GM12878 (cell line): ENCODE results near the gene VNN1. TPM values are rescaled to one million over a fixed set of nuclear protein-coding genes. Genes with fewer than 3 reads are reported as not detected.

Experiments
- ATAC-seq: fragments of 200-7000 bp; cut with Tn5 transposase; 3 replicates; pipeline ENCODE4 v1.9.1; 2020; ENCODE audit warnings: mild to moderate bottlenecking, moderate library complexity
- BruUV-seq: library from RNA; stranded (reverse); fragments of 400-500 nt; replicated peaks from 2 replicates; lab custom pipeline; 2021; lab: Mats Ljungman, UMichigan
- CTCF ChIA-PET: fragments of 300-600 bp; sonication (Branson Sonifier 250); formaldehyde crosslinking; extraction: SDS; loops from one replicate; lab custom pipeline; 2021; ENCODE audit warnings: inconsistent platforms; lab: Yijun Ruan, JAX
- POLR2A ChIA-PET: fragments of 350-600 bp; formaldehyde crosslinking; extraction: SDS; loops from one replicate; lab custom pipeline; 2021; ENCODE audit warnings: inconsistent platforms; lab: Charles Lee
- RAD21 ChIA-PET: fragments of 300-600 bp; sonication (Branson Sonifier 250); formaldehyde crosslinking; loops from one replicate; lab custom pipeline; 2023; ENCODE audit warnings: antibody characterized with exemption; ENCODE audit not compliant: unreplicated experiment; lab: Charles Lee
- SMC1A ChIA-PET: fragments of 300-600 bp; sonication (Branson Sonifier 250); formaldehyde crosslinking; loops from one replicate; lab custom pipeline; 2023; ENCODE audit not compliant: unreplicated experiment, uncharacterized antibody; lab: Charles Lee
- DNase-seq: peaks from one replicate; pipeline ENCODE4 v3.0.0-alpha.2; 2011; ENCODE audit warnings: low read depth, low spot score
- FAIRE-seq: peaks from 3 replicates; lab custom pipeline; 2011; peaks lifted over from hg19 to GRCh38; lab: Jason Lieb, UNC
- H2AFZ ChIP-seq: 2 replicates; pipeline ENCODE4 v1.6.0; 2011; ENCODE audit warnings: low read depth, low read length, control low read depth; ENCODE audit not compliant: control insufficient read depth
- H3K27ac ChIP-seq: 2 replicates; pipeline ENCODE4 v1.5.1; 2011; ENCODE audit warnings: control low read depth; ENCODE audit not compliant: control insufficient read depth, insufficient read depth
- H3K27me3 ChIP-seq, 2 experiments: replicated peaks in 1 of 2; 2 replicates each; pipeline versions ENCODE4 v1.6.0 to v1.6.1; 2011; ENCODE audit warnings: low read length in 1 of 2; ENCODE audit not compliant: control insufficient read depth in 2 of 2, insufficient read depth in 2 of 2
- H3K36me3 ChIP-seq, 2 experiments: 2 replicates each; pipeline ENCODE4 v1.5.1; 2011; ENCODE audit warnings: low read length in 1 of 2; ENCODE audit not compliant: control insufficient read depth in 2 of 2, insufficient read depth in 2 of 2
- H3K4me1 ChIP-seq: 2 replicates; pipeline ENCODE4 v1.6.1; 2011; ENCODE audit warnings: mild to moderate bottlenecking, low read length, moderate library complexity, mixed read lengths; ENCODE audit not compliant: control insufficient read depth, insufficient read depth
- H3K4me2 ChIP-seq: 2 replicates; pipeline ENCODE4 v1.6.0; 2011; ENCODE audit warnings: control low read depth; ENCODE audit not compliant: control insufficient read depth, insufficient read depth
- H3K4me3 ChIP-seq: fragments of 200-600 bp; sonication (generic); 2 replicates; pipeline ENCODE4 v1.5.1; 2016
- H3K79me2 ChIP-seq: 2 replicates; pipeline ENCODE4 v1.6.0; 2011; ENCODE audit warnings: low read length; ENCODE audit not compliant: control insufficient read depth, insufficient read depth
- H3K9ac ChIP-seq: 2 replicates; pipeline ENCODE4 v1.8.0; 2011; ENCODE audit warnings: low read length, control low read depth, mixed read lengths; ENCODE audit not compliant: control insufficient read depth, insufficient read depth
- H3K9me3 ChIP-seq: replicated peaks from 3 replicates; pipeline ENCODE4 v1.5.1; 2011; ENCODE audit warnings: mild to moderate bottlenecking, low read length; ENCODE audit not compliant: control insufficient read depth, insufficient read depth
- H4K20me1 ChIP-seq: 2 replicates; pipeline ENCODE4 v1.6.0; 2011; ENCODE audit not compliant: control insufficient read depth, insufficient read depth
- ASH2L ChIP-seq: fragments of 300-600, 200-600 bp; sonication (generic); IDR thresholded peaks from 2 replicates; pipeline ENCODE4 v1.6.1; 2017; ENCODE audit warnings: low read depth, mild to moderate bottlenecking, borderline replicate concordance
- BCL11A ChIP-seq: IDR thresholded peaks from 2 replicates; pipeline ENCODE4 v1.6.1; 2011; ENCODE audit warnings: low read depth, low read length
- CEBPB ChIP-seq, 2 experiments: fragments of 150-350 bp in 1 of 2; IDR thresholded peaks; 2 replicates each; pipeline ENCODE4 v1.6.1; 2012 to 2014; ENCODE audit warnings: low read depth in 2 of 2, low read length in 2 of 2, borderline replicate concordance in 1 of 2, inconsistent platforms in 1 of 2
- CREB1 ChIP-seq: IDR thresholded peaks from 2 replicates; pipeline ENCODE4 v1.6.1; 2012; ENCODE audit warnings: low read depth, mild to moderate bottlenecking, inconsistent platforms
- EED ChIP-seq: sonication (generic); IDR thresholded peaks from 2 replicates; pipeline ENCODE4 v1.6.1; 2016; ENCODE audit warnings: antibody characterized with exemption, low read depth
- HDGF ChIP-seq: fragments of 450-650 bp; IDR thresholded peaks from 2 replicates; pipeline ENCODE4 v1.6.1; 2016; ENCODE audit warnings: antibody characterized with exemption
- NFXL1 ChIP-seq: fragments of 450-650 bp; IDR thresholded peaks from 2 replicates; pipeline ENCODE4 v1.6.1; 2017; ENCODE audit warnings: antibody characterized with exemption, mild to moderate bottlenecking, borderline replicate concordance
- NRF1 ChIP-seq: conservative IDR thresholded peaks from 2 replicates; pipeline ENCODE4 v1.6.1; 2011; ENCODE audit warnings: mild to moderate bottlenecking, low read depth, low read length, improper control_type of control experiment
- PAX8 ChIP-seq: fragments of 450-650 bp; IDR thresholded peaks from 2 replicates; pipeline ENCODE4 v1.6.1; 2017; ENCODE audit warnings: mild to moderate bottlenecking, moderate library complexity
- POLR2A ChIP-seq: IDR thresholded peaks from 2 replicates; pipeline ENCODE4 v1.6.1; 2011; ENCODE audit warnings: low read depth, mild to moderate bottlenecking, low read length
- WRNIP1 ChIP-seq: IDR thresholded peaks from 2 replicates; pipeline ENCODE4 v1.6.1; 2011; ENCODE audit warnings: low read depth, low read length, improper control_type of control experiment, borderline replicate concordance
- WGBS: methylation state at CpG from one replicate; pipeline ENCODE4 v1.1.6; 2016; ENCODE audit warnings: low lambda C conversion rate; ENCODE audit not compliant: insufficient replicate concordance, insufficient coverage; ENCODE audit errors: missing lambda C conversion rate; 5-methylcytosine and 5-hydroxymethylcytosine counted together
- in situ Hi-C: fragments of 300-500 bp; cut with MboI; formaldehyde crosslinking; loops from 9 replicates; pipeline ENCODE4 v1.14.3; 2018; ENCODE audit warnings: mixed read lengths
- intact Hi-C: fragments of 100-400 bp; cut with micrococcal nuclease; formaldehyde crosslinking; loops from one replicate; pipeline ENCODE4 v1.14.2; 2022; ENCODE audit not compliant: unreplicated experiment
- polyA plus RNA-seq, 11 experiments: library from polyadenylated mRNA; depleted of rRNA in 4 of 11; unstranded in 6 of 11; stranded (reverse) in 5 of 11; fragments of >200 nt; fragmentation: Nextera tagmentation in 4 of 11; fragmentation: Illumina TruSeq in 1 of 11; extraction: Ambion mirVana in 4 of 11; extraction: Trizol in 1 of 11; gene quantifications; 1 replicate in 1 of 11; 2 replicates in 10 of 11; pipeline versions ENCODE4 v1.2.1 to v1.2.3, GENCODE V29; 2011 to 2016; ENCODE audit warnings: inconsistent platforms in 2 of 11, missing spikeins in 2 of 11, low read depth in 1 of 11
- total RNA-seq, 4 experiments: library from RNA; depleted of rRNA in 3 of 4; stranded (reverse); fragments of >200 nt in 3 of 4; fragmentation: Illumina TruSeq in 1 of 4; extraction: Trizol in 1 of 4; gene quantifications; 2 replicates each; pipeline versions ENCODE4 v1.2.1 to v1.2.3, GENCODE V29; 2013 to 2021
- TF ChIP-seq, protein P1 (sequence below): fragments of 450-650 bp; IDR thresholded peaks from 2 replicates; pipeline ENCODE4 v1.6.1; 2017; ENCODE audit warnings: low read depth, mild to moderate bottlenecking, moderate library complexity
- TF ChIP-seq, protein P2 (sequence below): fragments of 450-650 bp; IDR thresholded peaks from 2 replicates; pipeline ENCODE4 v1.6.1; 2017; ENCODE audit warnings: mild to moderate bottlenecking, low read depth, inconsistent platforms; ENCODE audit not compliant: poor library complexity, severe bottlenecking
- TF ChIP-seq, protein P3 (sequence below), 3 experiments: IDR thresholded peaks in 2 of 3; conservative IDR thresholded peaks in 1 of 3; 2 replicates each; pipeline ENCODE4 v1.5.1; 2011; ENCODE audit warnings: low read depth in 3 of 3, low read length in 3 of 3, mild to moderate bottlenecking in 3 of 3, control low read depth in 2 of 3, moderate library complexity in 2 of 3, inconsistent platforms in 1 of 3, mixed read lengths in 1 of 3; ENCODE audit not compliant: control insufficient read depth in 2 of 3, insufficient read depth in 1 of 3; ENCODE audit errors: extremely low read depth in 1 of 3
- TF ChIP-seq, protein P4 (sequence below): fragments of 150-350 bp; IDR thresholded peaks from 2 replicates; pipeline ENCODE4 v1.6.1; 2016; ENCODE audit warnings: low read depth, low read length

Gene VNN1
- total and polyA plus RNA-seq, 10 of the 15 experiments (the other 5 are each of a cell fraction or from before 2014, with no cell fraction given): not detected

DNA sequence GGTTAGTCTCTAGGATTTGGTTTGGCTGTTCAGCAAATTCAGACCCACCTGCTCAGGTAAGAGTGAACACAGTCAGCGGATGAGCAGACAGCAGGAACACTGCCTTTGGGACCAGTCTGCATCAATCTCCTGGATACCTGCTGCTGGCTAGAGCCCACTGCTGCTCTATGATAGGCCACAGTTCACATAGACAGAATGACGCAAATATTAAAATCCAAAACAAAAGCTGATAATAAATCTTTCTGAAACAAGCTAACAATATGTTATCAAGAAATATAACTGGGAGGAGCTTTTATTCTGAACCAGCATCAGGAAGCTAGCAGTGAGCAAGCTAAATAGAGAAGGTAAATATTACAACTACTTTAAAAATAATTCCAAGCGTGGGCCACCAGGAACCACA lies 54.8 kb downstream of the VNN1 start, which contains the start of gene TAAR1 (continued):
- TF ChIP-seq, protein P1, sequence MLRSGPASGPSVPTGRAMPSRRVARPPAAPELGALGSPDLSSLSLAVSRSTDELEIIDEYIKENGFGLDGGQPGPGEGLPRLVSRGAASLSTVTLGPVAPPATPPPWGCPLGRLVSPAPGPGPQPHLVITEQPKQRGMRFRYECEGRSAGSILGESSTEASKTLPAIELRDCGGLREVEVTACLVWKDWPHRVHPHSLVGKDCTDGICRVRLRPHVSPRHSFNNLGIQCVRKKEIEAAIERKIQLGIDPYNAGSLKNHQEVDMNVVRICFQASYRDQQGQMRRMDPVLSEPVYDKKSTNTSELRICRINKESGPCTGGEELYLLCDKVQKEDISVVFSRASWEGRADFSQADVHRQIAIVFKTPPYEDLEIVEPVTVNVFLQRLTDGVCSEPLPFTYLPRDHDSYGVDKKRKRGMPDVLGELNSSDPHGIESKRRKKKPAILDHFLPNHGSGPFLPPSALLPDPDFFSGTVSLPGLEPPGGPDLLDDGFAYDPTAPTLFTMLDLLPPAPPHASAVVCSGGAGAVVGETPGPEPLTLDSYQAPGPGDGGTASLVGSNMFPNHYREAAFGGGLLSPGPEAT: no peak
- TF ChIP-seq ASH2L: no peak

DNA sequence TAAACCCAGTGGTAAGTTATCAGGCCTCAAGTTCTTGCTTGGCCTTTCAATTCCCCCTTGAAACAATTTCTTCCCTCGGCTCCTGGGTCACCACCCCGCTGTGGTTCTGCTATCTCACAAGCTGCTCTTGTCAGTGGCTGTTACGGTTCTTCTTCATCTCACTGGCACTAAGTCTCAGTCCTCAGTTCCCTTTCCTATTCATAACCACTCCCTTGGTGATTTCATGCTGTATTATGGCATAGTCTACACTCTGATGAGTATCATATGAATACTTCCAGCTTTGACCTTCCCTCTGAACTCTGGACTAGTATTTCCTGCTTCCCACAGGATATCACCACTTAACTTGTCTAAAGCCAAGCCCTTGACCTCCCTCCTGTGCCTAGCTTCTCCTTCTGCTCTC lies 62.8 kb downstream of the VNN1 start:
- in situ Hi-C loops (no loop called here), intact Hi-C loops (no loop called here)
- H3K4me1 ChIP-seq: 0 out of 2 replicates have a peak, but pooled peaks cover 2% of the 10 kb centered on the region
- ChIA-PET SMC1A (no interaction called here), CTCF (no interaction called here), RAD21 (no interaction called here), POLR2A (no interaction called here)
- FAIRE-seq (no peak), ATAC-seq (peak; percentile 54), DNase-seq (no peak)
- no peak overlapping the region for H3K4me3 ChIP-seq
- no peak overlapping the region for H3K9ac ChIP-seq
- H4K20me1 ChIP-seq: no peaks in the 10 kb centered on the region
- H3K4me2 ChIP-seq: no peak overlapping the region
- 15% methylated on average over 3 of the region's 3 CpGs for WGBS
- no peaks in the 10 kb centered on the region; the same call in 2 of the 3 replicates for H3K9me3 ChIP-seq
- H2AFZ ChIP-seq: no peak overlapping the region
- H3K79me2 ChIP-seq: no peaks in the 10 kb centered on the region
- BruUV-seq: no TSS peak
- H3K27me3 ChIP-seq: no peaks in the 10 kb centered on the region; a peak in 1 of 4 replicates
- H3K36me3 ChIP-seq: no peaks in the 10 kb centered on the region
- H3K27ac ChIP-seq: no peak overlapping the region
- TF ChIP-seq NFXL1 (no peak), EED (no peak), HDGF (no peak), BCL11A (no peak), NRF1 (no peak), WRNIP1 (no peak), CEBPB (IDR thresholded peaks at IDR 0.05; ENCODE audit: borderline replicate concordance in 1 of 2, low read depth in 2 of 2, low read length in 2 of 2) (no peak), CREB1 (no peak), POLR2A (no peak), PAX8 (no peak)
- TF ChIP-seq, protein P2, sequence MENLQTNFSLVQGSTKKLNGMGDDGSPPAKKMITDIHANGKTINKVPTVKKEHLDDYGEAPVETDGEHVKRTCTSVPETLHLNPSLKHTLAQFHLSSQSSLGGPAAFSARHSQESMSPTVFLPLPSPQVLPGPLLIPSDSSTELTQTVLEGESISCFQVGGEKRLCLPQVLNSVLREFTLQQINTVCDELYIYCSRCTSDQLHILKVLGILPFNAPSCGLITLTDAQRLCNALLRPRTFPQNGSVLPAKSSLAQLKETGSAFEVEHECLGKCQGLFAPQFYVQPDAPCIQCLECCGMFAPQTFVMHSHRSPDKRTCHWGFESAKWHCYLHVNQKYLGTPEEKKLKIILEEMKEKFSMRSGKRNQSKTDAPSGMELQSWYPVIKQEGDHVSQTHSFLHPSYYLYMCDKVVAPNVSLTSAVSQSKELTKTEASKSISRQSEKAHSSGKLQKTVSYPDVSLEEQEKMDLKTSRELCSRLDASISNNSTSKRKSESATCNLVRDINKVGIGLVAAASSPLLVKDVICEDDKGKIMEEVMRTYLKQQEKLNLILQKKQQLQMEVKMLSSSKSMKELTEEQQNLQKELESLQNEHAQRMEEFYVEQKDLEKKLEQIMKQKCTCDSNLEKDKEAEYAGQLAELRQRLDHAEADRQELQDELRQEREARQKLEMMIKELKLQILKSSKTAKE: no peak
- TF ChIP-seq, protein P3, sequence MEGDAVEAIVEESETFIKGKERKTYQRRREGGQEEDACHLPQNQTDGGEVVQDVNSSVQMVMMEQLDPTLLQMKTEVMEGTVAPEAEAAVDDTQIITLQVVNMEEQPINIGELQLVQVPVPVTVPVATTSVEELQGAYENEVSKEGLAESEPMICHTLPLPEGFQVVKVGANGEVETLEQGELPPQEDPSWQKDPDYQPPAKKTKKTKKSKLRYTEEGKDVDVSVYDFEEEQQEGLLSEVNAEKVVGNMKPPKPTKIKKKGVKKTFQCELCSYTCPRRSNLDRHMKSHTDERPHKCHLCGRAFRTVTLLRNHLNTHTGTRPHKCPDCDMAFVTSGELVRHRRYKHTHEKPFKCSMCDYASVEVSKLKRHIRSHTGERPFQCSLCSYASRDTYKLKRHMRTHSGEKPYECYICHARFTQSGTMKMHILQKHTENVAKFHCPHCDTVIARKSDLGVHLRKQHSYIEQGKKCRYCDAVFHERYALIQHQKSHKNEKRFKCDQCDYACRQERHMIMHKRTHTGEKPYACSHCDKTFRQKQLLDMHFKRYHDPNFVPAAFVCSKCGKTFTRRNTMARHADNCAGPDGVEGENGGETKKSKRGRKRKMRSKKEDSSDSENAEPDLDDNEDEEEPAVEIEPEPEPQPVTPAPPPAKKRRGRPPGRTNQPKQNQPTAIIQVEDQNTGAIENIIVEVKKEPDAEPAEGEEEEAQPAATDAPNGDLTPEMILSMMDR (IDR thresholded peaks at IDR 0.05 in 2 of 3, conservative IDR thresholded peaks at IDR 0.05 in 1 of 3; ENCODE audit: control insufficient read depth in 2 of 3, extremely low read depth in 1 of 3, insufficient read depth in 1 of 3, low read depth in 3 of 3, low read length in 3 of 3): no peak
- TF ChIP-seq, protein P4, sequence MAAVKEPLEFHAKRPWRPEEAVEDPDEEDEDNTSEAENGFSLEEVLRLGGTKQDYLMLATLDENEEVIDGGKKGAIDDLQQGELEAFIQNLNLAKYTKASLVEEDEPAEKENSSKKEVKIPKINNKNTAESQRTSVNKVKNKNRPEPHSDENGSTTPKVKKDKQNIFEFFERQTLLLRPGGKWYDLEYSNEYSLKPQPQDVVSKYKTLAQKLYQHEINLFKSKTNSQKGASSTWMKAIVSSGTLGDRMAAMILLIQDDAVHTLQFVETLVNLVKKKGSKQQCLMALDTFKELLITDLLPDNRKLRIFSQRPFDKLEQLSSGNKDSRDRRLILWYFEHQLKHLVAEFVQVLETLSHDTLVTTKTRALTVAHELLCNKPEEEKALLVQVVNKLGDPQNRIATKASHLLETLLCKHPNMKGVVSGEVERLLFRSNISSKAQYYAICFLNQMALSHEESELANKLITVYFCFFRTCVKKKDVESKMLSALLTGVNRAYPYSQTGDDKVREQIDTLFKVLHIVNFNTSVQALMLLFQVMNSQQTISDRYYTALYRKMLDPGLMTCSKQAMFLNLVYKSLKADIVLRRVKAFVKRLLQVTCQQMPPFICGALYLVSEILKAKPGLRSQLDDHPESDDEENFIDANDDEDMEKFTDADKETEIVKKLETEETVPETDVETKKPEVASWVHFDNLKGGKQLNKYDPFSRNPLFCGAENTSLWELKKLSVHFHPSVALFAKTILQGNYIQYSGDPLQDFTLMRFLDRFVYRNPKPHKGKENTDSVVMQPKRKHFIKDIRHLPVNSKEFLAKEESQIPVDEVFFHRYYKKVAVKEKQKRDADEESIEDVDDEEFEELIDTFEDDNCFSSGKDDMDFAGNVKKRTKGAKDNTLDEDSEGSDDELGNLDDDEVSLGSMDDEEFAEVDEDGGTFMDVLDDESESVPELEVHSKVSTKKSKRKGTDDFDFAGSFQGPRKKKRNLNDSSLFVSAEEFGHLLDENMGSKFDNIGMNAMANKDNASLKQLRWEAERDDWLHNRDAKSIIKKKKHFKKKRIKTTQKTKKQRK: no peak
